Trophoblast cell (in vitro differentiated cells and primary cell): Measurements from ENCODE around the gene AKAP12.
"Not testable (repeated sequence)": the region's sequence is repeated elsewhere in the genome, so short reads cannot be mapped to it uniquely, and the experiment has no call there.

Source experiments
- DNase-seq, 2 donors: peaks; one replicate each; pipeline ENCODE4 v3.0.0-alpha.2; 2016
- H2AFZ ChIP-seq: 2 replicates; pipeline ENCODE4 v1.6.1; 2013; ENCODE audit warnings: low read length, moderate library complexity, mild to moderate bottlenecking; ENCODE audit not compliant: insufficient read depth, poor library complexity
- H2AK5ac ChIP-seq: 2 replicates; pipeline ENCODE4 v1.6.1; 2013; ENCODE audit warnings: mild to moderate bottlenecking, low read length
- H2BK120ac ChIP-seq: 2 replicates; pipeline ENCODE4 v1.6.1; 2013; ENCODE audit warnings: low read length, mild to moderate bottlenecking, moderate library complexity; ENCODE audit not compliant: insufficient read depth, poor library complexity
- H2BK12ac ChIP-seq: 2 replicates; pipeline ENCODE4 v1.6.1; 2013; ENCODE audit warnings: mild to moderate bottlenecking, low read length, moderate library complexity
- H2BK5ac ChIP-seq: 2 replicates; pipeline ENCODE4 v1.6.1; 2013; ENCODE audit warnings: low read length, low read depth, moderate library complexity, mild to moderate bottlenecking; ENCODE audit not compliant: poor library complexity
- H3K14ac ChIP-seq: 2 replicates; pipeline ENCODE4 v1.6.1; 2013; ENCODE audit warnings: mild to moderate bottlenecking, low read length
- H3K18ac ChIP-seq: 2 replicates; pipeline ENCODE4 v1.6.1; 2013; ENCODE audit warnings: mild to moderate bottlenecking, low read length
- H3K23ac ChIP-seq: 2 replicates; pipeline ENCODE4 v1.6.1; 2013; ENCODE audit warnings: low read length
- H3K27ac ChIP-seq: 2 replicates; pipeline ENCODE4 v1.5.1; 2013; ENCODE audit warnings: low read depth, mild to moderate bottlenecking, inconsistent platforms, low read length, moderate library complexity
- H3K27me3 ChIP-seq: 2 replicates; pipeline ENCODE4 v1.6.1; 2013; ENCODE audit warnings: inconsistent platforms, mild to moderate bottlenecking, low read length, moderate library complexity; ENCODE audit not compliant: insufficient read depth
- H3K36me3 ChIP-seq, 2 experiments: 1 replicate in 1 of 2; 2 replicates in 1 of 2; pipeline ENCODE4 v1.6.1; 2013; ENCODE audit warnings: low read length in 2 of 2, mild to moderate bottlenecking in 2 of 2, moderate library complexity in 1 of 2; ENCODE audit not compliant: insufficient read depth in 2 of 2, control insufficient read depth in 1 of 2
- H3K4ac ChIP-seq: 2 replicates; pipeline ENCODE4 v1.6.1; 2013; ENCODE audit warnings: low read depth, mild to moderate bottlenecking, low read length, moderate library complexity
- H3K4me1 ChIP-seq, 2 experiments: 1 replicate in 1 of 2; 2 replicates in 1 of 2; pipeline ENCODE4 v1.6.1; 2013; ENCODE audit warnings: low read length in 2 of 2, mild to moderate bottlenecking in 2 of 2, moderate library complexity in 1 of 2; ENCODE audit not compliant: insufficient read depth in 2 of 2, control insufficient read depth in 1 of 2
- H3K4me2 ChIP-seq: 2 replicates; pipeline ENCODE4 v1.6.1; 2013; ENCODE audit warnings: inconsistent platforms, mild to moderate bottlenecking, low read length, moderate library complexity
- H3K4me3 ChIP-seq: 2 replicates; pipeline ENCODE4 v1.5.1; 2013; ENCODE audit warnings: mild to moderate bottlenecking, low read depth, low read length, inconsistent platforms
- H3K79me1 ChIP-seq: one replicate; pipeline ENCODE4 v1.6.1; 2013; ENCODE audit warnings: low read length
- H3K79me2 ChIP-seq: 2 replicates; pipeline ENCODE4 v1.6.1; 2013; ENCODE audit warnings: low read length, mild to moderate bottlenecking; ENCODE audit not compliant: control insufficient read depth, insufficient read depth, poor library complexity
- H3K9ac ChIP-seq: 2 replicates; pipeline ENCODE4 v1.6.1; 2013; ENCODE audit warnings: mild to moderate bottlenecking, low read length
- H3K9me3 ChIP-seq: 2 replicates; pipeline ENCODE4 v1.6.1; 2013; ENCODE audit warnings: low read depth, mild to moderate bottlenecking, control low read depth, inconsistent platforms, low read length; ENCODE audit not compliant: insufficient read depth
- H4K12ac ChIP-seq: 2 replicates; pipeline ENCODE4 v1.6.1; 2013; ENCODE audit warnings: low read depth, mild to moderate bottlenecking, low read length, moderate library complexity
- H4K8ac ChIP-seq: 2 replicates; pipeline ENCODE4 v1.6.1; 2013; ENCODE audit warnings: low read depth, mild to moderate bottlenecking, low read length, moderate library complexity
- H4K91ac ChIP-seq: one replicate; pipeline ENCODE4 v1.6.1; 2013; ENCODE audit warnings: low read depth, mild to moderate bottlenecking, low read length, moderate library complexity
- WGBS: extraction: QIAGEN DNeasy Blood & Tissue Kit; methylation state at CpG from one replicate; pipeline ENCODE4 v1.1.7; 2013; ENCODE audit warnings: missing lambda C conversion rate; ENCODE audit not compliant: insufficient read length, insufficient coverage; ENCODE audit errors: extremely low coverage; 5-methylcytosine and 5-hydroxymethylcytosine counted together

Gene AKAP12

DNA sequence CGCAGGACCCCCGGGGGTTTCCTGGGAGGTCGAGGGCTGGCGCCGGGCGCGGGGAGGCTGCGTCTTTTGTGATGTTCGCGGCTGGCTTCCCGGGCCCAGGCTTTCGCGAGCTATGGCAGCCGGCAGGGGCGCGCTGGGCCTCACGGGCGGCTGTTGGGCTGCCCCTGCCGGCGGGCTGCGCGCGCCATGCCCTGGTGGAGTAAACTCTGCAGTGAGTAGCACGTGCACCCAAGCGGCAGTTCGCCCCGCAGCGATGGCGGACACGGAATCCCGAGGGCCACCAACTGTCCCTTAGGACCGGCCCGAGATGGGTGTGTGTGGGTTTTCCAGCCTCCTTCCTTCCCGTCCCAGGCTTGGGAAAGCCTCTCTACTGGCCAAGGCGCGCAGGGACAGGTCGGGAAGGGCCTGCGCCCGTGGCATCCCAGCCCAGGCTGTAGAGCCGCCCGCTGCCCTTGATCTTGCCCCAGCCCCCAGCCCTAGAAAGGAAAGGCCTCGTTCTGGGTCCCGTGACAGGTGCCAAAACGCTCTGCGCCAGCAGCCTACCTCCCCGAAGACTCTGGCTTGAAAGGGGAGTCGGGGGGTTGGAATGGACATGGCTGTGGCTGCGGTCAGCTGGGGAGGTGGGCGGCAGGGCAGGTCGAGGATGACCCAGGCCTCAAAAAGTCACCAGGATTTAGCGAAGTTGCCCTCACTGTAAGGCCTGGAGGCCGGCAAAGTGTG is 101.9 kb downstream of the AKAP12 start:
- no peak overlapping the region for H2BK5ac ChIP-seq
- no peaks in the 10 kb centered on the region for H3K36me3 ChIP-seq
- no peak overlapping the region for H3K4ac ChIP-seq
- no peak overlapping the region for H3K4me3 ChIP-seq
- H4K12ac ChIP-seq, result no peak overlapping the region
- H3K14ac ChIP-seq, result no peak overlapping the region
- no peaks in the 10 kb centered on the region for H3K4me1 ChIP-seq
- H3K9me3 ChIP-seq, result no peaks in the 10 kb centered on the region
- H2AFZ ChIP-seq, result no peak overlapping the region
- no peaks in the 10 kb centered on the region for H3K27me3 ChIP-seq
- DNase-seq, result no peak
- H3K23ac ChIP-seq, result no peak overlapping the region
- H2BK12ac ChIP-seq, result no peak overlapping the region
- no peak overlapping the region for H4K91ac ChIP-seq
- H4K8ac ChIP-seq, result no peak overlapping the region
- no CpG with 5 or more reads among the region's 52 CpGs for WGBS
- no peak overlapping the region for H3K18ac ChIP-seq
- H3K79me1 ChIP-seq, result no peaks in the 10 kb centered on the region
- H3K4me2 ChIP-seq, result no peak overlapping the region
- H2AK5ac ChIP-seq, result no peak overlapping the region
- no peak overlapping the region for H2BK120ac ChIP-seq
- no peak overlapping the region for H3K9ac ChIP-seq
- no peak overlapping the region for H3K27ac ChIP-seq
- H3K79me2 ChIP-seq, result no peaks in the 10 kb centered on the region

DNA sequence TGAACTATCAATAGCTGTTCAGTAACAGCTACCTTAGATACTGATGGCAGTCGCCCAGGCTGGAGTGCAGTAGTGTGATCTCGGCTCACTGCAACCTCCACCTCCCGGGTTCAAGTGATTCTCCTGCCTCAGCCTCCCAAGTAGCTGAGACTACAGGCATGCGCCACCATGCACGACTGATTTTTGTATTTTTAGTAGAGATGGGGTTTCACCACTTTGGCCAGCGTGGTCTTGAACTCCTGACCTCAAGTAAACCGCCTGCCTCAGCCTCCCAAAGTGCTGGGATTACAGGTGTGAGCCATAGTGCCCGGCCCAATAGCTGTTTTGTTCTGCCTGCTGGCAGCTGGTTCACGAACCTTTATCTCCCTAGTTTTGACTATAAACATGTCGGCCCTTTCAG is 103.0 kb downstream of the AKAP12 start:
- not testable (repeated sequence) for H3K27me3 ChIP-seq, H4K12ac ChIP-seq, H2AK5ac ChIP-seq, H4K91ac ChIP-seq, H2BK12ac ChIP-seq, H3K23ac ChIP-seq, DNase-seq, H3K4ac ChIP-seq, H3K14ac ChIP-seq, H3K4me2 ChIP-seq, H3K4me3 ChIP-seq, H3K27ac ChIP-seq, H2BK120ac ChIP-seq, H3K79me1 ChIP-seq, H3K36me3 ChIP-seq, H2AFZ ChIP-seq, H2BK5ac ChIP-seq, H3K18ac ChIP-seq, H3K9me3 ChIP-seq, H4K8ac ChIP-seq, H3K4me1 ChIP-seq, H3K9ac ChIP-seq, H3K79me2 ChIP-seq
- WGBS, result no CpG with 5 or more reads among the region's 10 CpGs

DNA sequence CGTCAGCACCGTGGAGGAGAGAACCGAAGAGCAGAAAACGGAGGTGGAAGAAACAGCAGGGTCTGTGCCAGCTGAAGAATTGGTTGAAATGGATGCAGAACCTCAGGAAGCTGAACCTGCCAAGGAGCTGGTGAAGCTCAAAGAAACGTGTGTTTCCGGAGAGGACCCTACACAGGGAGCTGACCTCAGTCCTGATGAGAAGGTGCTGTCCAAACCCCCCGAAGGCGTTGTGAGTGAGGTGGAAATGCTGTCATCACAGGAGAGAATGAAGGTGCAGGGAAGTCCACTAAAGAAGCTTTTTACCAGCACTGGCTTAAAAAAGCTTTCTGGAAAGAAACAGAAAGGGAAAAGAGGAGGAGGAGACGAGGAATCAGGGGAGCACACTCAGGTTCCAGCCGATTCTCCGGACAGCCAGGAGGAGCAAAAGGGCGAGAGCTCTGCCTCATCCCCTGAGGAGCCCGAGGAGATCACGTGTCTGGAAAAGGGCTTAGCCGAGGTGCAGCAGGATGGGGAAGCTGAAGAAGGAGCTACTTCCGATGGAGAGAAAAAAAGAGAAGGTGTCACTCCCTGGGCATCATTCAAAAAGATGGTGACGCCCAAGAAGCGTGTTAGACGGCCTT is 110.0 kb downstream of the AKAP12 start:
- no peaks in the 10 kb centered on the region for H3K79me2 ChIP-seq
- H3K9ac ChIP-seq, result no peak overlapping the region
- no peak overlapping the region for H2BK5ac ChIP-seq
- no peak overlapping the region for H3K4me3 ChIP-seq
- no peak overlapping the region for H4K12ac ChIP-seq
- peaks cover 3 to 7% of the 10 kb centered on the region in 2 experiments for H3K36me3 ChIP-seq
- H3K27me3 ChIP-seq, result no peaks in the 10 kb centered on the region
- no peak for DNase-seq
- peaks cover 0 to 3% of the 10 kb centered on the region in 2 experiments for H3K4me1 ChIP-seq
- H3K4ac ChIP-seq, result no peak overlapping the region
- H3K27ac ChIP-seq, result no peak overlapping the region
- H4K8ac ChIP-seq, result no peak overlapping the region
- H3K9me3 ChIP-seq, result no peaks in the 10 kb centered on the region
- no peak overlapping the region for H2BK12ac ChIP-seq
- no CpG with 5 or more reads among the region's 19 CpGs for WGBS
- no peak overlapping the region for H3K23ac ChIP-seq
- H2AK5ac ChIP-seq, result no peak overlapping the region
- H3K18ac ChIP-seq, result no peak overlapping the region
- no peak overlapping the region for H3K4me2 ChIP-seq
- no peak overlapping the region for H4K91ac ChIP-seq
- peaks cover 2% of the 10 kb centered on the region for H3K79me1 ChIP-seq
- no peak overlapping the region for H2AFZ ChIP-seq
- H3K14ac ChIP-seq, result no peak overlapping the region
- no peak overlapping the region for H2BK120ac ChIP-seq

DNA sequence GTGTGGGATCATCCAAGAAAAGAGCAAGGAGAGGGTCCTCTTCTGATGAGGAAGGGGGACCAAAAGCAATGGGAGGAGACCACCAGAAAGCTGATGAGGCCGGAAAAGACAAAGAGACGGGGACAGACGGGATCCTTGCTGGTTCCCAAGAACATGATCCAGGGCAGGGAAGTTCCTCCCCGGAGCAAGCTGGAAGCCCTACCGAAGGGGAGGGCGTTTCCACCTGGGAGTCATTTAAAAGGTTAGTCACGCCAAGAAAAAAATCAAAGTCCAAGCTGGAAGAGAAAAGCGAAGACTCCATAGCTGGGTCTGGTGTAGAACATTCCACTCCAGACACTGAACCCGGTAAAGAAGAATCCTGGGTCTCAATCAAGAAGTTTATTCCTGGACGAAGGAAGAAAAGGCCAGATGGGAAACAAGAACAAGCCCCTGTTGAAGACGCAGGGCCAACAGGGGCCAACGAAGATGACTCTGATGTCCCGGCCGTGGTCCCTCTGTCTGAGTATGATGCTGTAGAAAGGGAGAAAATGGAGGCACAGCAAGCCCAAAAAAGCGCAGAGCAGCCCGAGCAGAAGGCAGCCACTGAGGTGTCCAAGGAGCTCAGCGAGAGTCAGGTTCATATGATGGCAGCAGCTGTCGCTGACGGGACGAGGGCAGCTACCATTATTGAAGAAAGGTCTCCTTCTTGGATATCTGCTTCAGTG is 110.8 kb downstream of the AKAP12 start:
- WGBS, result no CpG with 5 or more reads among the region's 20 CpGs

More for the DNA sequence above, 110.8 kb downstream of the AKAP12 start:
- Histone ChIP-seq H2AFZ (no peak overlapping the region), H3K4me3 (no peak overlapping the region), H4K8ac (no peak overlapping the region), H4K12ac (no peak overlapping the region), H2AK5ac (no peak overlapping the region), H2BK12ac (no peak overlapping the region), H3K18ac (no peak overlapping the region), H3K36me3 (peaks cover 3 to 7% of the 10 kb centered on the region in 2 experiments), H2BK5ac (no peak overlapping the region), H4K91ac (no peak overlapping the region), H3K27me3 (no peaks in the 10 kb centered on the region), H3K14ac (no peak overlapping the region), H3K4me1 (peaks cover 0 to 3% of the 10 kb centered on the region in 2 experiments), H3K23ac (no peak overlapping the region), H3K9ac (no peak overlapping the region), H3K27ac (no peak overlapping the region), H3K9me3 (no peaks in the 10 kb centered on the region), H3K4ac (no peak overlapping the region), H2BK120ac (no peak overlapping the region), H3K79me1 (peaks cover 4% of the 10 kb centered on the region), H3K4me2 (no peak overlapping the region), H3K79me2 (no peaks in the 10 kb centered on the region)
- no peak for DNase-seq
